Sigmoid colon (tissue), 7 donors: ENCODE results near the gene RELL1. TPM values are rescaled to one million over a fixed set of nuclear protein-coding genes. Genes with fewer than 3 reads are reported as not detected.
A peak's percentile ranks its signal among the peaks of the same experiment; 100 is the strongest.

Source experiments
- DNase-seq: peaks from one replicate; pipeline ENCODE4 v3.0.0-alpha.2; 2019
- H3K27ac ChIP-seq, 4 donors: fragments of 200-600 bp; sonication (generic); one replicate each; pipeline ENCODE4 v1.5.1; 2016 to 2019; ENCODE audit warnings: mild to moderate bottlenecking in 1 of 4
- H3K27me3 ChIP-seq, 3 donors: fragments of 200-600 bp; sonication (generic); one replicate each; pipeline ENCODE4 v1.5.1; 2019; ENCODE audit warnings: mild to moderate bottlenecking in 1 of 3
- H3K36me3 ChIP-seq, 4 donors: fragments of 200-600 bp; sonication (generic); one replicate each; pipeline ENCODE4 v1.5.1; 2016 to 2019
- H3K4me1 ChIP-seq, 4 donors: fragments of 200-600 bp; sonication (generic); one replicate each; pipeline ENCODE4 v1.5.1; 2017 to 2019
- H3K4me3 ChIP-seq, 4 donors: fragments of 200-600 bp; sonication (generic); one replicate each; pipeline ENCODE4 v1.5.1; 2017 to 2019; ENCODE audit warnings: mild to moderate bottlenecking in 2 of 4, moderate library complexity in 1 of 4
- H3K9me3 ChIP-seq, 4 donors: fragments of 200-600 bp in 3 of 4; sonication (generic) in 3 of 4; one replicate each; pipeline versions ENCODE4 v1.5.1 to v1.6.1; 2013 to 2019
- CTCF ChIP-seq, 4 experiments: fragments of 450-650 bp in 3 of 4; fragments of 200-600 bp in 1 of 4; IDR thresholded peaks; one replicate each; pipeline ENCODE4 v1.5.1; 2016 to 2019; ENCODE audit warnings: antibody characterized with exemption in 4 of 4, mild to moderate bottlenecking in 3 of 4, moderate library complexity in 2 of 4
- EP300 ChIP-seq, 4 donors: sonication (generic); formaldehyde crosslinking; IDR thresholded peaks; one replicate each; pipeline ENCODE4 v1.6.1; 2017; ENCODE audit warnings: antibody characterized with exemption in 4 of 4
- POLR2A ChIP-seq, 2 donors: fragments of 450-650 bp; IDR thresholded peaks; one replicate each; pipeline ENCODE4 v1.6.1; 2016; ENCODE audit warnings: antibody characterized with exemption in 2 of 2, mild to moderate bottlenecking in 2 of 2, moderate library complexity in 2 of 2
- POLR2AphosphoS5 ChIP-seq, 4 donors: sonication (generic); formaldehyde crosslinking; IDR thresholded peaks; one replicate each; pipeline ENCODE4 v1.6.1; 2017; ENCODE audit warnings: antibody characterized with exemption in 4 of 4
- whole genome bisulfite sequencing, 2 donors: extraction: QIAGEN DNeasy Blood & Tissue Kit; methylation state at CpG; one replicate each; pipeline ENCODE4 v1.1.7; 2013; 5-methylcytosine and 5-hydroxymethylcytosine counted together
- intact Hi-C: fragments of 100-400 bp; cut with DNase I; formaldehyde crosslinking; loops from one replicate; pipeline ENCODE4 v1.15.1; 2023
- polyA plus RNA-seq, 3 donors: library from polyadenylated mRNA; stranded (reverse); fragments of 200-250 nt; gene quantifications; one replicate each; pipeline ENCODE4 v1.2.3, GENCODE V29; 2013
- total RNA-seq, 4 donors: library from RNA; depleted of rRNA; stranded (reverse); fragments of >200 nt; gene quantifications; one replicate each; pipeline ENCODE4 v1.1.0, GENCODE V29; 2016
- donor health status: healthy with polysubstance abuse.
- donor health status: Bipolar disorder and iron deficiency.
- donor health status: healthy.

Gene RELL1
- total and polyA plus RNA-seq, 7 donors = 4.2 to 63.2 (median 38.8) TPM

GRCh38 chr4:37682701-37683401, 3.3 kb downstream of the RELL1 start:
- no peaks in the 10 kb centered on the region for H3K36me3 ChIP-seq
- intact Hi-C loops = loop anchor here (10.0 kb wide), 2 partner anchors 352 to 1362 kb away; no protein-coding TSS in a partner anchor
- TF ChIP-seq POLR2AphosphoS5 (IDR thresholded peaks at IDR 0.05) (no peak), CTCF (IDR thresholded peaks at IDR 0.05) (no peak), POLR2A (IDR thresholded peaks at IDR 0.05) (no peak), EP300 (IDR thresholded peaks at IDR 0.05) (no peak)
- WGBS, 2 donors = 22 to 34% methylated on average over 7 of the region's 7 CpGs
- no peaks in the 10 kb centered on the region for H3K9me3 ChIP-seq
- H3K27ac ChIP-seq = peak overlapping the region in 2 of 4 donors; percentile 1 to 33
- DNase-seq = no peak
- H3K27me3 ChIP-seq = no peaks in the 10 kb centered on the region
- peaks cover 0 to 46% (median 40%) of the 10 kb centered on the region in 4 donors for H3K4me1 ChIP-seq
- no peak overlapping the region for H3K4me3 ChIP-seq

- DNase-seq = no peak
- no peak for TF ChIP-seq EP300 (IDR thresholded peaks at IDR 0.05)
- TF ChIP-seq CTCF (IDR thresholded peaks at IDR 0.05) = no peak
- TF ChIP-seq POLR2A (IDR thresholded peaks at IDR 0.05) = no peak
- TF ChIP-seq POLR2AphosphoS5 (IDR thresholded peaks at IDR 0.05) = no peak
- no peaks in the 10 kb centered on the region for H3K36me3 ChIP-seq
- no peak overlapping the region for H3K4me3 ChIP-seq
- peaks cover 0 to 45% (median 37%) of the 10 kb centered on the region in 4 donors for H3K4me1 ChIP-seq
- intact Hi-C loops = loop anchor here (10.0 kb wide), 2 partner anchors 355 to 1365 kb away; no protein-coding TSS in a partner anchor
- no peaks in the 10 kb centered on the region for H3K27me3 ChIP-seq
- 100% methylated on average over 1 of the region's 1 CpG for WGBS, 2 donors
- H3K9me3 ChIP-seq = no peaks in the 10 kb centered on the region
- H3K27ac ChIP-seq = no peak overlapping the region
Measured at GRCh38 chr4:37680089-37680488, 6.1 kb downstream of the RELL1 start.

GRCh38 chr4:37679301-37679700, 6.9 kb downstream of the RELL1 start:
- no peaks in the 10 kb centered on the region for H3K9me3 ChIP-seq
- DNase-seq = no peak
- 35 to 71% methylated on average over 2 of the region's 2 CpGs for WGBS, 2 donors
- H3K27me3 ChIP-seq = no peaks in the 10 kb centered on the region
- no peak overlapping the region for H3K4me3 ChIP-seq
- no peak overlapping the region for H3K27ac ChIP-seq
- no peaks in the 10 kb centered on the region for H3K36me3 ChIP-seq
- TF ChIP-seq CTCF (IDR thresholded peaks at IDR 0.05) (no peak), POLR2AphosphoS5 (IDR thresholded peaks at IDR 0.05) (no peak), EP300 (IDR thresholded peaks at IDR 0.05) (no peak), POLR2A (IDR thresholded peaks at IDR 0.05) (no peak)
- intact Hi-C loops = no loop called here
- peaks cover 0 to 44% (median 32%) of the 10 kb centered on the region in 4 donors for H3K4me1 ChIP-seq

GRCh38 chr4:37678624-37679023, 7.6 kb downstream of the RELL1 start:
- WGBS, 2 donors = 27 to 74% methylated on average over 3 of the region's 3 CpGs
- H3K36me3 ChIP-seq = no peaks in the 10 kb centered on the region
- TF ChIP-seq POLR2AphosphoS5 (IDR thresholded peaks at IDR 0.05) = no peak

GRCh38 chr4:37675587-37676290, 10.4 kb downstream of the RELL1 start:
- no peak for TF ChIP-seq POLR2A (IDR thresholded peaks at IDR 0.05)
- TF ChIP-seq EP300 (IDR thresholded peaks at IDR 0.05) = no peak
- TF ChIP-seq CTCF (IDR thresholded peaks at IDR 0.05) = no peak
- no peak for TF ChIP-seq POLR2AphosphoS5 (IDR thresholded peaks at IDR 0.05)
- Histone ChIP-seq H3K9me3 (no peaks in the 10 kb centered on the region), H3K36me3 (no peaks in the 10 kb centered on the region), H3K4me3 (no peak overlapping the region), H3K27me3 (no peaks in the 10 kb centered on the region), H3K27ac (no peak overlapping the region), H3K4me1 (peaks cover 0 to 41% (median 29%) of the 10 kb centered on the region in 4 donors)
- intact Hi-C loops = no loop called here
- WGBS, 2 donors = 14 to 16% methylated on average over 1 of the region's 1 CpG
- no peak for DNase-seq

More at GRCh38 chr4:37678624-37679023, 7.6 kb downstream of the RELL1 start:
- Histone ChIP-seq H3K9me3 (no peaks in the 10 kb centered on the region), H3K4me1 (peaks cover 0 to 46% (median 32%) of the 10 kb centered on the region in 4 donors), H3K27me3 (no peaks in the 10 kb centered on the region), H3K27ac (no peak overlapping the region), H3K4me3 (no peak overlapping the region)
- no peak for DNase-seq
- intact Hi-C loops = no loop called here
